Lower leg skin (tissue), 4 donors: ENCODE data around the gene GRAP. TPM values are rescaled to one million over a fixed set of nuclear protein-coding genes. Genes with fewer than 3 reads are reported as not detected.

Experiments used
- DNase-seq, 2 donors: peaks; one replicate each; pipeline ENCODE4 v3.0.0-alpha.2; 2019; ENCODE audit warnings: low spot score in 2 of 2
- H3K4me3 ChIP-seq: fragments of 200-600 bp; sonication (generic); 2 replicates; pipeline ENCODE4 v1.5.1; 2017; ENCODE audit warnings: mild to moderate bottlenecking, low read depth; ENCODE audit not compliant: poor library complexity, severe bottlenecking
- CTCF ChIP-seq, 3 donors: fragments of 450-650 bp; IDR thresholded peaks; one replicate each; pipeline ENCODE4 v1.5.1; 2016; ENCODE audit warnings: antibody characterized with exemption in 3 of 3, mild to moderate bottlenecking in 3 of 3, moderate library complexity in 2 of 3
- POLR2A ChIP-seq, 2 donors: fragments of 450-650 bp; IDR thresholded peaks; one replicate each; pipeline ENCODE4 v1.6.1; 2016 to 2017; ENCODE audit warnings: antibody characterized with exemption in 2 of 2, mild to moderate bottlenecking in 1 of 2, moderate library complexity in 1 of 2
- WGBS, 2 donors: methylation state at CpG; one replicate each; pipeline ENCODE4 v1.1.5; 2018; 5-methylcytosine and 5-hydroxymethylcytosine counted together
- intact Hi-C: fragments of 100-400 bp; cut with DNase I; formaldehyde crosslinking; loops from one replicate; pipeline ENCODE4 v1.15.0; 2023; ENCODE audit warnings: low total_unique reads
- total RNA-seq, 4 donors: library from RNA; depleted of rRNA; stranded (reverse); fragments of >200 nt; gene quantifications; one replicate each; pipeline ENCODE4 v1.1.0, GENCODE V29; 2016

GRAP gene
- total RNA-seq, 4 donors from 2014 or later: 0.55 to 3.5 (median 1.2) TPM

DNA sequence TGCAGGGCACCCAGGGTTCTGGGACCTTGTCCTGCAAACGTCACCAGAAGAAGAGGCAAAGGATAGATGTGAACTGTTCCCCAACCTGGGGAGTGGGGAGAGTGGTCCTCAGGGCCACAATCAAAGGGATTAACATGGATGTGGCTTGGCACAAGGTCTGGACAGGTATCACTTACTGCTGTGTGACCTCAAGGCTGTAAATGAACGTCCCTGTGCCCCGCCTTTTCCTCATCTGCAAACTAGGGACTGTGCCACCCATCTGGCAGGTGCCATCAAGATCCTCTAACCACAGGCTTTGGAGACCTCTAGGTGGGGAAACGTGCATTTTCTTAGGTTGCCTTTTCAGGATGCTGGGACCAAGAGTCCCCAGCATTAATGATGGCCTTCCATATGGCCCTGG, 69.7 kb downstream of the GRAP start:
- DNase-seq: no peak
- no peak for TF ChIP-seq CTCF (IDR thresholded peaks at IDR 0.05)
- no peak for TF ChIP-seq POLR2A (IDR thresholded peaks at IDR 0.05)
- intact Hi-C loops: no loop called here
- no peak overlapping the region for H3K4me3 ChIP-seq
- 72 to 74% methylated on average over 3 to 4 of the region's 4 CpGs for WGBS, 2 donors

GRCh38 chr17:18976201-18976600, 70.6 kb downstream of the GRAP start:
- intact Hi-C loops: no loop called here
- WGBS, 2 donors: 58 to 76% methylated on average over 4 of the region's 4 CpGs
- no peak overlapping the region for H3K4me3 ChIP-seq
- TF ChIP-seq CTCF (IDR thresholded peaks at IDR 0.05): no peak
- no peak for TF ChIP-seq POLR2A (IDR thresholded peaks at IDR 0.05)
- no peak for DNase-seq

- WGBS, 2 donors: 93 to 94% methylated on average over 13 of the region's 13 CpGs
- intact Hi-C loops: no loop called here
- TF ChIP-seq CTCF (IDR thresholded peaks at IDR 0.05) (no peak), POLR2A (IDR thresholded peaks at IDR 0.05) (no peak)
- DNase-seq: no peak
- no peak overlapping the region for H3K4me3 ChIP-seq
Measured at GRCh38 chr17:18975597-18975996, 71.2 kb downstream of the GRAP start.

- intact Hi-C loops: no loop called here
- no peak for DNase-seq
- WGBS, 2 donors: 66 to 81% methylated on average over 10 of the region's 10 CpGs
- no peak overlapping the region for H3K4me3 ChIP-seq
- TF ChIP-seq CTCF (IDR thresholded peaks at IDR 0.05): no peak
- TF ChIP-seq POLR2A (IDR thresholded peaks at IDR 0.05): no peak
Measured at GRCh38 chr17:18974407-18975149, 72.2 kb downstream of the GRAP start.

- TF ChIP-seq POLR2A (IDR thresholded peaks at IDR 0.05) (no peak), CTCF (IDR thresholded peaks at IDR 0.05) (no peak)
- intact Hi-C loops: no loop called here
- no peak for DNase-seq
- 81 to 83% methylated on average over 7 of the region's 7 CpGs for WGBS, 2 donors
- no peak overlapping the region for H3K4me3 ChIP-seq
Measured at GRCh38 chr17:18971801-18972200, 75.0 kb downstream of the GRAP start.

Other genes with a start within 250 kb of the GRAP start
- 10 to 100 TPM; 16.3 to 27.3 (median 23.0) TPM for gene PRPSAP2, start 188.8 kb downstream of the GRAP start, total RNA-seq
- 1 to 10 TPM in 3 of 4 donors, under 1 TPM in 1; 0.32 to 1.4 (median 1.1) TPM for gene SLC5A10, start 94.8 kb downstream of the GRAP start, total RNA-seq
- 100 to 1,000 TPM; 131 to 298 (median 190) TPM for gene FAM83G, start 42.2 kb downstream of the GRAP start, total RNA-seq
- gene GRAPL, start 80.6 kb upstream of the GRAP start, total RNA-seq: 1 to 10 TPM in 1 of 4 donors, under 1 TPM in 1, not detected in 2; 0.71 to 1.2 TPM
- 100 to 1,000 TPM in 2 of 4 donors, 10 to 100 TPM in 2; 69.4 to 251 (median 96.3) TPM for gene EPN2, start 190.4 kb upstream of the GRAP start, total RNA-seq